Stimulated activated CD4-positive, alpha-beta T cell treated with anti-CD3 and anti-CD28 coated beads, Interleukin-15, amount 100 ng/mL, for 48 hours (primary cell): ENCODE measurements around the gene IL21R.

Experiments used
- DNase-seq, 2 donors: peaks; one replicate each; pipeline ENCODE4 v3.0.0-alpha.2; 2020; ENCODE audit warnings: low read depth in 2 of 2

IL21R gene

DNA sequence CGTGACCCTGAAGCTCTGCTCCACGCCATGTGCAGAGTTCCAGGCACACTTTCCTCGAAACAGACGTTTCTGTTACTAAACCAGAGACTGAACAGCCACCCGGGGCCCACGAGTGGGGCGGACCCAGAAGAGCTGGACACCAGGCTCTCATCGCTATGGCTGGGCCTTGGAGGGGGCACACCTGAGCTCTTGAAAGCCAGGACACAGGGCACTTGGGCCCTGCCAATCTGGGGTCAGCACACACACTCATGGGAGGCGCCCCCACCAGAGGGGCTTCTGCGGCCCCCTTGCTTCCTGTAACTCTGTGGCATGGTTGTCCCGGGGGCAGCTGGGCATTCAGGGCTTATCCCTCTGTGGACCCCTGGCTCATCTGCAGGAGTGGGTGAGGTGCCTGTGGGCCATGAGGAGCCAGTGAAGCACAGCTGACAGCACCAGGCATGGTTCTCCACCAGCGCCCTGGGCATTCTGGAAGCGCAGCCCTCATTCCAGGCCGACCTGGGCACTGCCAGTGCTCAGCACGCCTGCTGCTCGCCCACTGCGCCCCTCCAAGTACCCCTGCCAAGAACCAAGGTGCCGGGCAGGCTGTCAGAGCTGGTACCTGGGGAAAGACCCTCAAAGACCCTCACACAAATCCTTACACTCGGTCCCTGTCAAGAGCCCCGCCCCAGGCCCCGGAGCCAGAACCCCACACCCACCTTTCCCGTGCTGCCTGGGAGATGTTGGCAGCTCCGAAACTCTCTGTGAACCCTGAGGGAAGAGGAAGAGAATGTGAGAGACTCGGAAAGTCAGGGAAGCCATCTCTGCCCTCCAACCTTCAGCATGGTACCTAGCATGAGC lies 61.1 kb downstream of the IL21R start:
- no peak for DNase-seq

- no peak for DNase-seq
Observed at GRCh38 chr16:27463741-27464591, 62.0 kb downstream of the IL21R start.

GRCh38 chr16:27464626-27465482 lies 62.9 kb downstream of the IL21R start:
- no peak for DNase-seq

- DNase-seq, result no peak
Observed at GRCh38 chr16:27465483-27465879, 63.5 kb downstream of the IL21R start.

GRCh38 chr16:27468941-27469531 lies 67.1 kb downstream of the IL21R start:
- DNase-seq, result no peak

- DNase-seq, result no peak
Observed at GRCh38 chr16:27470567-27471431, 68.8 kb downstream of the IL21R start.

DNA sequence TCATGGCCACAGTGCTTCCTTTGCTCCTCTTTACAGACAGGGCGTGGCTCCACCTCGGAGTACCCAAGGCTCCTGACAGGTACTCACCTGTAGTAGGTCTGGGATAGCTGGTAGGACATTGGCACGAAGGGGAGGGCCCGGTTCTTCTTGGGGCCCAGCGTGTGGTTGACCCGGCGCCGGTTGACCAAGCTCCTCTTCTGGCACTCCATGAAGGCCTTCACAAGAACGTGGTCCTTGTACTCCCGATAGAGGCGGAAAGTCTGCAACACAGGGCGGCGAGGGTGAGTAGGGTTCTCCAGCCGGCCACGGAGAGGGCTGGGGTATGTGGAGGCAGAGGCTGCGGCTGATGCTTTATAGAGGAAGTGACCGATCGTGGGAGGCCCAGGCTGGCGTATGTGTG lies 69.7 kb downstream of the IL21R start:
- no peak for DNase-seq

- DNase-seq, result no peak
Observed at GRCh38 chr16:27472091-27473020, 70.4 kb downstream of the IL21R start.

GRCh38 chr16:27473101-27473900 lies 71.3 kb downstream of the IL21R start:
- DNase-seq, result no peak

- no peak for DNase-seq
Observed at GRCh38 chr16:27474041-27474440, 72.1 kb downstream of the IL21R start.

DNA sequence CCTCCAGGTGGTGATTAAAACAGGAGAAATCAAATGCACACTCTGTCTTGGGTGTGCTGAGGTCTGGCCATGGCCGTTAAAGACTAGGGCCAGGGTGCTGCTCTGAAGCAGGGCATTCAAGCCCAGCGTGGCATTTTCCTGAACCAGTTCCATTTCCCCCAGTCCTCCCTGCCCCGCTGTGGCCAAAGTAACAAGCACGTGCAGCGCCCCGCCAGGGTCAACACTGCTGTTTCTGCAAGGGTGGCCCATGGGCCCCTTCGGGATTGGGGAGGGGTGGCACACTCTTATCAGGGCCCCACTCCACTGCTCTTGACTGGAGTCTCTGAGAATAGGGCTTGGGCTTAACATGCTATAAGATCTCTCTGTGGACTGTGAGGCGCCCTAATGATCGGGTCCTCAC lies 72.9 kb downstream of the IL21R start:
- no peak for DNase-seq

GRCh38 chr16:27475561-27475960 lies 73.6 kb downstream of the IL21R start:
- no peak for DNase-seq

- no peak for DNase-seq
Observed at GRCh38 chr16:27476240-27476639, 74.3 kb downstream of the IL21R start.

DNA sequence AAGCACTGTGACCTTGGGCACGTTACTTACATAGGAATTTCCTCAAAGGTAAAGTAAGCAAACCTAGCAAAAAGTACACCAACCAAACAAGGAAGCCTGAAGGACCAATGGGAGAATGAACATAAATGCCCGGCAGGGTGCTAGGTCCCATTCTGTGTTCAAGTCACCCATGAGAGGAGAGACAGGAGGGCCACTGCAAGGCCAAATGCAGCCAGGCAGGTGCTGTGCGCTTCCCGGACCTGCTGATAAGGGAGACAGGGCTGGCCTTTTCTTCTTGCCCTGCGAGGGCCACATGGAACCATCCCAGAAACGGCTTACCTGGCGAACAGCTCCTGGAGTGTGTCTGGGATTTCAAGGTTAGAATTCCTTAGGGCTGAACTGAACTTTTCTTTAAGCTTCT lies 78.8 kb downstream of the IL21R start:
- no peak for DNase-seq

- DNase-seq, result no peak
Observed at GRCh38 chr16:27481282-27481934, 79.4 kb downstream of the IL21R start.

DNA sequence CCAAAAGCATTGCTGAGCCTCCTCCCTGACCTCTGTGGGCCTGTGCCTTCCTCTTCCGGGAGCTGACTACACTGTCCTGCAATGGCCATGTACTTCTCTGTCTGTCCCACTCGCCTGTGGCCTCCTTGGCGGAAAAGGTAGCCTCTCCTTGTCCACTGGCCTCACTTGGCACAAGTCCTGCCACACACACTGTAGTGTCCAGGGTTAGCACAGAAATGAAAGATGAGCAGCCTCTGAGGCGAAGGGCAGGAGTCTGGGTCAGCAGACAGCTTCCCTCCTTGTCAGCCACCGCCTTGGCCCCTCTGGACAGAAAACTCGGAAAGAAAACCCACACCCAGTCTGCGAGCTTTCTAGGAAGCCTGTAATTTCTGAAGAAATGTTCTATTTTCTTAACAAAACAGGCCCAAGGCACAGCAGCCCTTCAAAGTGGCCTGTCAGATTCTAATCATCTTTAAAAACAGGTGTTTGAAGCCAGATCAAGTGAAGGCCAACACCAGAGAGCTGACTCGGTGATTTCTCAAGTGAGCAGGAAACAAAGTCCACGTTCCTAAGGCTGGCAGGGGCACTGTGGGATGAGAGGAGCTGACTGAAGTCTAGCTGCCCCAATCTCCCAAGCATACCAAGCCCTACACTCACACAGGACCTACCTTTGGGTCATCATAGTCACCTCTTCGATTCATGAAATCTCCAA lies 80.6 kb downstream of the IL21R start:
- no peak for DNase-seq

DNA sequence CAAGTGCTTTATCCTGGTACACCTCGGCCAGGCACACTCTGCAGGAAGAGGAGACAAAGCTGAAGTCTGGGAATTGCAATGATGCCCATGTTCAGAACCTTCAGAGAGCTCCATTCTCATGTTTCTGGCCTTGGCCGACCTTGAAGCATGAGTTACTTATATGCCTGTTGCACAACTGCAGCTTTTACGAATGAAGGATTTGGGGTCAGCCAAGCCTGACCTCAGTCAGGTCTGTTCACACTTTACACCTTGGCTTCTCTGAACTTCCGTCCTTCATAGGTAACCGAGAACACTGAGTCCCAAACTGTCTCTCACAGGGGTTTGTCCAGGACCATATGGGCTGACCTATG lies 81.1 kb downstream of the IL21R start:
- DNase-seq, result no peak

DNA sequence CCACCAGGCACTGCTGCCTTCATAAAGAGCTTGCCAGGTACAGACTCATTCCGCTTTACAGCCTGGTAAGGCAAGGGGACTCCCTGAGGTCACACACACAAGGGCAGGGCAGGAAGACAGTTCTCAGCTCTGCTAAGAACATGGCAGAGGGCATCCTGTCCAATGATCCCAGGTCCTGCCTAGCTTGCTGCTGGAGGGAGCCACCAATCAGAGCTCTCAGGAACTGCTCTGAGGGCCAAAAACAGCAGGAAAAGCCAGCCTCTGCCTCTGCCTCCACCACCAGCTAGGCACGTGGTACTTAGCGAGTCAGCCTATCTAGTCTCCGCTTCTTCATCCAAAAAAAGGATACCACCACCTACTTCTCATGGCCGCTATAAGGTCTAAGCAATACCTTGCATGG lies 81.7 kb downstream of the IL21R start:
- no peak for DNase-seq
